K562 (cell line): ENCODE data around the gene KLF1. TPM values are rescaled to one million over a fixed set of nuclear protein-coding genes. Genes with fewer than 3 reads are reported as not detected.

Experiments used
- ATAC-seq: fragments of 200-7000 bp; cut with Tn5 transposase; 3 replicates; pipeline ENCODE4 v1.9.1; 2020; ENCODE audit warnings: moderate library complexity
- BruUV-seq: library from RNA; stranded (reverse); fragments of 400-500 nt; replicated peaks from 2 replicates; lab custom pipeline; 2021; lab: Mats Ljungman, UMichigan
- CTCF ChIA-PET: fragments of 300-600 bp; formaldehyde crosslinking; extraction: SDS; loops from one replicate; lab custom pipeline; 2021; ENCODE audit warnings: low intra/inter-chr PET ratio; lab: Yijun Ruan, JAX
- POLR2A ChIA-PET: fragments of 300-600, 350-650 bp; sonication (Branson Sonifier 250); formaldehyde crosslinking; extraction: SDS; loops from one replicate; lab custom pipeline; 2021; ENCODE audit warnings: antibody characterized with exemption, inconsistent platforms; lab: Yijun Ruan, JAX
- DNase-seq, 4 experiments: peaks; one replicate each; pipeline versions ENCODE4 v3.0.0 to v3.0.0-alpha.2; 2011 to 2018; ENCODE audit warnings: low spot score in 3 of 4, mixed read lengths in 3 of 4; ENCODE audit errors: extremely low read depth in 1 of 4
- FAIRE-seq: peaks from 2 replicates; lab custom pipeline; 2011; peaks lifted over from hg19 to GRCh38; lab: Jason Lieb, UNC
- H2AFZ ChIP-seq: 2 replicates; pipeline ENCODE4 v1.6.0; 2011; ENCODE audit warnings: low read depth, low read length, control low read depth, inconsistent platforms
- H3K27ac ChIP-seq: fragments of 200-600 bp; 3 replicates; pipeline ENCODE4 v1.8.0; 2011; ENCODE audit warnings: low read depth, mild to moderate bottlenecking, control low read depth, inconsistent platforms, low read length, moderate library complexity, mixed read lengths; ENCODE audit errors: extremely low read depth
- H3K27me3 ChIP-seq, 2 experiments: fragments of 300-600 bp in 1 of 2; 2 replicates in 1 of 2; 3 replicates in 1 of 2; pipeline versions ENCODE4 v1.6.0 to v1.8.0; 2011; ENCODE audit warnings: inconsistent platforms in 2 of 2, low read length in 2 of 2, mild to moderate bottlenecking in 1 of 2, mixed read lengths in 1 of 2, moderate library complexity in 1 of 2; ENCODE audit not compliant: control insufficient read depth in 2 of 2, insufficient read depth in 2 of 2
- H3K36me3 ChIP-seq: fragments of 300-600 bp; 3 replicates; pipeline ENCODE4 v1.8.0; 2011; ENCODE audit warnings: mild to moderate bottlenecking, low read length, inconsistent platforms; ENCODE audit not compliant: control insufficient read depth, insufficient read depth
- H3K4me1 ChIP-seq, 2 experiments: fragments of 200-600 bp in 1 of 2; replicated peaks in 1 of 2; 2 replicates in 1 of 2; 3 replicates in 1 of 2; pipeline versions ENCODE4 v1.5.1 to v1.8.0; 2011; ENCODE audit warnings: inconsistent platforms in 2 of 2, low read length in 2 of 2, mild to moderate bottlenecking in 1 of 2, mixed read lengths in 1 of 2, moderate library complexity in 1 of 2; ENCODE audit not compliant: control insufficient read depth in 2 of 2, insufficient read depth in 2 of 2
- H3K4me2 ChIP-seq: 2 replicates; pipeline ENCODE4 v1.6.1; 2011; ENCODE audit warnings: low read length, control low read depth, inconsistent platforms, mixed read lengths; ENCODE audit not compliant: insufficient read depth
- H3K4me3 ChIP-seq: fragments of 200-600 bp; sonication (generic), shearing (Covaris generic); 2 replicates; pipeline ENCODE4 v1.5.1; 2016; ENCODE audit warnings: control low read depth, inconsistent platforms
- H3K79me2 ChIP-seq: fragments of 200-600 bp; 3 replicates; pipeline ENCODE4 v1.8.0; 2011; ENCODE audit warnings: low read length, inconsistent platforms; ENCODE audit not compliant: control insufficient read depth, insufficient read depth
- H3K9ac ChIP-seq, 2 experiments: 2 replicates each; pipeline versions ENCODE4 v1.6.0 to v1.6.1; 2011; ENCODE audit warnings: low read depth in 2 of 2, low read length in 2 of 2, control low read depth in 1 of 2, inconsistent platforms in 1 of 2, mild to moderate bottlenecking in 1 of 2, mixed read lengths in 1 of 2; ENCODE audit not compliant: insufficient read depth in 1 of 2
- H3K9me1 ChIP-seq: one replicate; pipeline ENCODE4 v1.6.0; 2011; ENCODE audit warnings: inconsistent platforms, mild to moderate bottlenecking, low read length, moderate library complexity; ENCODE audit not compliant: control insufficient read depth, insufficient read depth
- H3K9me3 ChIP-seq: replicated peaks from 2 replicates; pipeline ENCODE4 v1.5.1; 2011; ENCODE audit warnings: low read depth, low read length, inconsistent platforms; ENCODE audit not compliant: control insufficient read depth, insufficient read depth
- H4K20me1 ChIP-seq: replicated peaks from 2 replicates; pipeline ENCODE4 v1.6.1; 2011; ENCODE audit warnings: low read length, inconsistent platforms, mixed read lengths; ENCODE audit not compliant: control insufficient read depth, insufficient read depth
- BRD4 ChIP-seq: fragments of 200-600 bp; sonication (generic); IDR thresholded peaks from 2 replicates; pipeline ENCODE4 v1.6.1; 2017; ENCODE audit warnings: inconsistent platforms
- CBFA2T3 ChIP-seq: fragments of 450-650 bp; IDR thresholded peaks from 2 replicates; pipeline ENCODE4 v1.6.1; 2017
- CBFB ChIP-seq: sonication (generic); formaldehyde crosslinking; IDR thresholded peaks from 2 replicates; pipeline ENCODE4 v1.4.0; 2020; ENCODE audit warnings: mild to moderate bottlenecking, missing genetic modification reagents
- FOSL1 ChIP-seq: fragments of 200-800 bp; sonication (Bioruptor generic); conservative IDR thresholded peaks from 2 replicates; pipeline ENCODE4 v1.6.1; 2016; ENCODE audit warnings: missing genetic modification characterization, missing compliant biosample characterization
- KLF16 ChIP-seq: IDR thresholded peaks from 2 replicates; pipeline ENCODE4 v1.6.1; 2016; ENCODE audit warnings: antibody characterized with exemption
- MTF1 ChIP-seq: fragments of 250-450 bp; sonication (Bioruptor Pico); IDR thresholded peaks from 2 replicates; pipeline ENCODE4 v1.9.0; 2021; ENCODE audit warnings: moderate library complexity, mild to moderate bottlenecking, inconsistent platforms, borderline replicate concordance
- PHB ChIP-seq: fragments of 250-450 bp; sonication (Bioruptor Pico); IDR thresholded peaks from 2 replicates; pipeline ENCODE4 v1.5.0; 2021
- RBM34 ChIP-seq: fragments of 200-400 bp; formaldehyde crosslinking; IDR thresholded peaks from 2 replicates; pipeline ENCODE4 v1.6.1; 2018; ENCODE audit warnings: low read length, borderline replicate concordance; ENCODE audit not compliant: insufficient read depth
- SMC3 ChIP-seq: conservative IDR thresholded peaks from 2 replicates; pipeline ENCODE4 v1.6.1; 2011; ENCODE audit warnings: low read depth, low read length, improper control_type of control experiment; ENCODE audit not compliant: insufficient read depth
- XRCC5 ChIP-seq: fragments of 200-400 bp; formaldehyde crosslinking; IDR thresholded peaks from 2 replicates; pipeline ENCODE4 v1.6.1; 2017; ENCODE audit warnings: low read depth, mild to moderate bottlenecking, low read length
- ZBTB7A ChIP-seq: IDR thresholded peaks from 2 replicates; pipeline ENCODE4 v1.6.1; 2011; ENCODE audit warnings: low read depth, mild to moderate bottlenecking, low read length, moderate library complexity, borderline replicate concordance; ENCODE audit not compliant: control insufficient read depth
- ZFPM2 ChIP-seq: fragments of 250-450 bp; sonication (Bioruptor Pico); IDR thresholded peaks from 2 replicates; pipeline ENCODE4 v1.5.1; 2022; ENCODE audit warnings: mild to moderate bottlenecking
- ZNF124 ChIP-seq: sonication (generic); formaldehyde crosslinking; IDR thresholded peaks from 2 replicates; pipeline ENCODE4 v1.8.1; 2022; ENCODE audit warnings: missing genetic modification reagents
- ZNF175 ChIP-seq: fragments of 200-800 bp; sonication (Bioruptor generic); IDR thresholded peaks from 2 replicates; pipeline ENCODE4 v1.6.1; 2016; ENCODE audit warnings: low read depth, mild to moderate bottlenecking, missing genetic modification characterization, missing compliant biosample characterization
- ZNF3 ChIP-seq: fragments of 250-450 bp; sonication (Bioruptor Pico); IDR thresholded peaks from 2 replicates; pipeline ENCODE4 v1.5.0; 2021; ENCODE audit warnings: mild to moderate bottlenecking, moderate library complexity
- ZNF592 ChIP-seq: fragments of 450-650 bp; IDR thresholded peaks from 2 replicates; pipeline ENCODE4 v1.6.1; 2017; ENCODE audit warnings: antibody characterized with exemption, mild to moderate bottlenecking
- WGBS: fragments of 100-300 bp; shearing (Covaris generic); methylation state at CpG from one replicate; pipeline ENCODE4 v1.1.6; 2016; ENCODE audit warnings: low coverage, mixed read lengths; ENCODE audit not compliant: insufficient coverage; ENCODE audit errors: missing lambda C conversion rate; 5-methylcytosine and 5-hydroxymethylcytosine counted together
- in situ Hi-C: fragments of 300-500 bp; cut with MboI; formaldehyde crosslinking; loops from 4 replicates; pipeline ENCODE4 v1.15.0; 2018; ENCODE audit warnings: inconsistent platforms, mixed read lengths
- intact Hi-C: fragments of 100-400 bp; cut with micrococcal nuclease; formaldehyde crosslinking; loops from 2 replicates; pipeline ENCODE4 v1.14.2; 2022
- polyA plus RNA-seq, 8 experiments: library from polyadenylated mRNA; depleted of rRNA in 4 of 8; stranded (reverse) in 5 of 8; unstranded in 3 of 8; fragments of >200 nt; fragmentation: Nextera tagmentation in 2 of 8; fragmentation: Illumina TruSeq in 1 of 8; extraction: Ambion mirVana in 2 of 8; extraction: Trizol in 1 of 8; gene quantifications; 2 replicates each; pipeline versions ENCODE4 v1.2.1 to v1.2.3, GENCODE V29; 2011 to 2014; ENCODE audit warnings: inconsistent platforms in 1 of 8, missing spikeins in 1 of 8
- total RNA-seq, 7 experiments: library from RNA; depleted of rRNA in 6 of 7; stranded (reverse); fragments of >200 nt in 6 of 7; fragmentation: Illumina TruSeq in 2 of 7; extraction: Trizol in 2 of 7; gene quantifications; 2 replicates each; pipeline versions ENCODE4 v1.2.1 to v1.2.3, GENCODE V29; 2011 to 2021; ENCODE audit warnings: low replicate concordance in 1 of 7
- TF ChIP-seq, protein P1 (sequence below): fragments of 450-650 bp; IDR thresholded peaks from 2 replicates; pipeline ENCODE4 v1.6.1; 2018; ENCODE audit warnings: mild to moderate bottlenecking, low read depth; ENCODE audit not compliant: partially characterized antibody
- TF ChIP-seq, protein P2 (sequence below): fragments of 450-650 bp; formaldehyde crosslinking; IDR thresholded peaks from 2 replicates; pipeline ENCODE4 v1.4.0; 2022; ENCODE audit warnings: mild to moderate bottlenecking, moderate library complexity

The KLF1 gene
- total and polyA plus RNA-seq, 9 of the 15 experiments (the other 6 are each of a cell fraction or from before 2014, with no cell fraction given): 8.4 to 163 (median 47.3) TPM

- CTCF ChIA-PET: interaction anchor here (1.2 to 1.3 kb wide), 2 partner anchors 80 to 81 kb away, joined by 6 to 7 read pairs; no protein-coding TSS in a partner anchor
- no TSS peak for BruUV-seq
- Histone ChIP-seq H3K27ac (peak overlapping the region; percentile 96), H3K4me1 (peaks cover 45 to 90% of the 10 kb centered on the region in 2 experiments; a peak in 4 of 5 replicates), H3K9me1 (no peaks in the 10 kb centered on the region), H3K9ac (peak overlapping the region; percentile 90 to 94), H2AFZ (no peak overlapping the region; the same call in 1 of the 2 replicates), H3K4me2 (peak overlapping the region; percentile 100), H4K20me1 (peaks cover 5% of the 10 kb centered on the region; the same call in 1 of the 2 replicates), H3K9me3 (no peaks in the 10 kb centered on the region), H3K79me2 (peaks cover 78% of the 10 kb centered on the region), H3K4me3 (peak overlapping the region; percentile 70), H3K27me3 (no peaks in the 10 kb centered on the region), H3K36me3 (peaks cover 30% of the 10 kb centered on the region)
- no peak for ATAC-seq
- no peak for FAIRE-seq
- intact Hi-C loops (no loop called here), in situ Hi-C loops (no loop called here)
- DNase-seq: no peak
- 3% methylated on average over 12 of the region's 12 CpGs for WGBS
- POLR2A ChIA-PET: interaction anchor here (0.5 to 5.9 kb wide), 14 partner anchors 12 to 212 kb away, joined by 3 to 37 read pairs (median 4); partner anchors contain the start of genes CALR, DAND5, RAD23A and SYCE2
- TF ChIP-seq, protein P1, sequence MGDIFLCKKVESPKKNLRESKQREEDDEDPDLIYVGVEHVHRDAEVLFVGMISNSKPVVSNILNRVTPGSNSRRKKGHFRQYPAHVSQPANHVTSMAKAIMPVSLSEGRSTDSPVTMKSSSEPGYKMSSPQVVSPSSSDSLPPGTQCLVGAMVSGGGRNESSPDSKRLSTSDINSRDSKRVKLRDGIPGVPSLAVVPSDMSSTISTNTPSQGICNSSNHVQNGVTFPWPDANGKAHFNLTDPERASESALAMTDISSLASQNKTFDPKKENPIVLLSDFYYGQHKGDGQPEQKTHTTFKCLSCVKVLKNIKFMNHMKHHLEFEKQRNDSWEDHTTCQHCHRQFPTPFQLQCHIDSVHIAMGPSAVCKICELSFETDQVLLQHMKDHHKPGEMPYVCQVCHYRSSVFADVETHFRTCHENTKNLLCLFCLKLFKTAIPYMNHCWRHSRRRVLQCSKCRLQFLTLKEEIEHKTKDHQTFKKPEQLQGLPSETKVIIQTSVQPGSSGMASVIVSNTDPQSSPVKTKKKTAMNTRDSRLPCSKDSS: no peak
- TF ChIP-seq ZFPM2 (no peak), ZNF124 (CRISPR knock-in tag) (0 out of 2 replicates have a peak, but pooled peaks have one; percentile 32), ZBTB7A (no peak), RBM34 (no peak), PHB (CRISPR knock-in tag) (peak; percentile 54; the same call in 1 of the 2 replicates), CBFB (no peak), ZNF592 (no peak), KLF16 (no peak), FOSL1 (no peak), SMC3 (no peak), XRCC5 (no peak), BRD4 (no peak), ZNF175 (CRISPR knock-in tag) (no peak), CBFA2T3 (no peak), MTF1 (CRISPR knock-in tag) (no peak), ZNF3 (CRISPR knock-in tag) (no peak)
- TF ChIP-seq, protein P2, sequence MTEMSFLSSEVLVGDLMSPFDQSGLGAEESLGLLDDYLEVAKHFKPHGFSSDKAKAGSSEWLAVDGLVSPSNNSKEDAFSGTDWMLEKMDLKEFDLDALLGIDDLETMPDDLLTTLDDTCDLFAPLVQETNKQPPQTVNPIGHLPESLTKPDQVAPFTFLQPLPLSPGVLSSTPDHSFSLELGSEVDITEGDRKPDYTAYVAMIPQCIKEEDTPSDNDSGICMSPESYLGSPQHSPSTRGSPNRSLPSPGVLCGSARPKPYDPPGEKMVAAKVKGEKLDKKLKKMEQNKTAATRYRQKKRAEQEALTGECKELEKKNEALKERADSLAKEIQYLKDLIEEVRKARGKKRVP (CRISPR knock-in tag): no peak
Measured at GRCh38 chr19:12884627-12884925, 2.4 kb downstream of the KLF1 start.
